Measurements from ENCODE around the gene EEF2.
"Not testable (repeated sequence)": the region's sequence is repeated elsewhere in the genome, so short reads cannot be mapped to it uniquely, and the experiment has no call there.

The EEF2 gene

DNA sequence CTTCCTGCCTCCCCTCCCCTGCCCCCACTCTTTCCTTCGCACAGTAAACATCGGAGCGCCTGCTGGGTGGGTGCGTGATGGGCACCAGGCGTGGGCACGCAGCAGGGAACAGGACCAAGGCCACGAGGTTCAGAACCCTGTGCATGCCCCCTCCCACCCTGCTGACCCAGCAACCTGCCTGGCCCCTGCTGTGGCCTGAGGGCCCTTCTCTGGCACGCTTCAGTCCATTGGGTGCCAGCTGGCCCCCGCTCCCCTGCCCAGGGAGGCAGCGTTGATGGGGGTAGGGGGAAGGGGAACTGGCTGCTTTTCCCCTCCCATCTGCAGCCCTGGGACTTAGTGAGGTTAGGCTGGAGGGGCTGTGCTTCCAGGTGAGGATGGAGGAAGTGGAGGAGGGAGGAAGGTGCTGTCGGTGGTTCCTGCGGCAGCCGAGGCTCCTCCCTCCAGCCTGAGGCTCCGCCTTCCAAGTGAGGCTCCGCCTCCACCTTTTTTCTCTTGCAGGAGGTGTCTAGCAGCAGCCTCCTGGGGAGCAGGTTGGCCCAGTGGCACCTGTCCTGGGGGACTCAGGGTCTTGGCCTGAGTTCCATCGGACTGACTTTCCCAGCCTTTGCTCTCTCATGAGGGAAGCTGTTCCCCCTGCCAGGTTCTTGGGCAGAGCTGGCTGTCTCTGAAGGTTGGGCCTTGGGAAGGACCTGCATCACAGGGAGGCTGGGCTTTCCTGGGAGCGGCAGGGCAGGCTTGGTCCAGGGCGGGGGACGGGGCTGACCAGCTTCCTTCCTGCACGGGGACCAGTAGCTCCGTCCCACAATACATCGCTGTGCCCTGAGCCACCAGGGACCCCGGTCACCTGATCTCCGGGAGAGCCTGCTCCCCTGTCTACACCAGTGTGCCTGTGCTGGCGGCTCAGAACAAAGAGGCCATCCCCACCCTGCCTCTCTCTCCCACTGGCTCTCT, 29.6 kb upstream of the EEF2 start:
- no peak for DNase-seq

GRCh38 chr19:4013886-4014540, 28.8 kb upstream of the EEF2 start:
- no peak for DNase-seq

DNA sequence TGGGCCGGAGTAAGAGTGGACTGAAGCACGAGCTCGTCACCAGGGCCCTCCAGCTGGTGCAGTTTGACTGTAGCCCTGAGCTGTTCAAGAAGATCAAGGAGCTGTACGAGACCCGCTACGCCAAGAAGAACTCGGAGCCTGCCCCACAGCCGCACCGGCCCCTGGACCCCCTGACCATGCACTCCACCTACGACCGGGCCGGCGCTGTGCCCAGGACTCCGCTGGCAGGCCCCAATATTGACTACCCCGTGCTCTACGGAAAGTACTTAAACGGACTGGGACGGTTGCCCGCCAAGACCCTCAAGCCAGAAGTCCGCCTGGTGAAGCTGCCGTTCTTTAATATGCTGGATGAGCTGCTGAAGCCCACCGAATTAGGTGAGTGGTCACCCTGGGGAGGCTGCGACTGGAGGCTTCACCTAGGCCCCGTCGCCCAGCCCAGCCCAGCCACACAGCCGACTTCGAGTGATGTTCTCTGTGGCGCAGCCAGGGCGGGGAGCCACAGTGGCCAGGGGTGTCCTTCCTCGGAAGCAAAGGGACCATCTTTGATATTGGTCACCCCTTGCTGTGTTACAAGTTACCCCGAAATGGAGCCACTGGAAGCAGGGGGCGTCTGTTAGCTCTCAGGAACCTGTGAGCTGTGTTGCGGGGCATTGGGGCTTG, 27.8 kb upstream of the EEF2 start:
- DNase-seq, result no peak

DNA sequence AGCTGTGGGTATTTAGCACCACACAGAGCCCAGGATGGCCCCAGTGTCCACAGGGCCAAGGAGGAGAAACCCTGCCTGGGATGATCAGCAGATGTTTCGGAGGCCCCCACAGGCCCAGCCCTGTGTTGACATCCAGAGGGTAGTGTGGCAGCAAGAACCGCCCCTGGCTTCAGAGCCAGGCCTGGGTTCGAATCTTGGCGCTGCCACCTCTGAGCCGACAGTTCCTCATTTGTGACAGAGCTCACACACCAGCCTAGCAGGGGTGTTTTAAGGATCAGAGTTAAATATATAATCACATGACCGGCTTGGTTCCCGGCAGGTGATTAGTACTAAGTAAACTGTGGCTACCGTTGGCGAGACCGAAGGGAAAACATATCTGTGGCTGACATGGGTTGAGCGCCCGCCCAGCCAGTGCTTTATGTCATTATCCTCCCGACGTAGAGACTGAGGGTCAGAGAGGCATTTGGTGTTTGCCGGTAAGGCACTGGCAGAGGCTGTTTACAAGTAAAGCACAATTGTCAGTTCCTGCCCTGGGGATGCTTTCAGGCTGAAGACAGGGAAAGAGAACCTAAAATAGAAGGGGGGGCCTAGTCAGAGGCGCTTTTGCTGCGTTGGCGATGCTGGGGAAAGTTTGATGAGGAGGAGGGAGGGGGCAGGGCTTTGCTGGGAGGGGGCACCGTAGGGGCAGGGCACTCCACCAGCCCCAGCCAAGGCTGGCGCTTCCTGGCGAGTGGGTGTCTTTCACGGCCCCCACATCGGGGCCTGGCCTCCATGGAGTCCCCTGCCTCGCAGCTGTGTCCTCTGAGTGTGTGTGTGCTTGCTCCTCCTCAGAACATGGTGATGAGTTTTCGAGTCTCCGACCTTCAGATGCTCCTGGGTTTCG, 27.1 kb upstream of the EEF2 start:
- DNase-seq, result no peak

GRCh38 chr19:4011430-4011829, 26.2 kb upstream of the EEF2 start:
- DNase-seq, result not testable (repeated sequence)

DNA sequence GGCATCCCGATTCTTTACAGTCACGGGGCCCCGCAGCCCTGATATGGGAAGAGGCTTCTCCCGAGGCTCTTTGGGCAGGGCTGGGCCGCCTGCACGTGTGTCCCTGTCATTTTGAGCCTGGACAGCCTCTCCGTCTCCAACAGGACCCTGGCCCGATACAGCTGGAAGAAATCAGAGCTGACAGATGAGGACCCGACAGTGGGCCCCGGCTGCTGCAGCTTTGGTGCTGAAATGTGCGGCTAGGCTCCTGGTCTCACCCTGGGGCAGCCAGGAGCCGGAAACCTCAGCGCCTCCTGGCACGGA, 25.5 kb upstream of the EEF2 start:
- DNase-seq, result no peak

DNA sequence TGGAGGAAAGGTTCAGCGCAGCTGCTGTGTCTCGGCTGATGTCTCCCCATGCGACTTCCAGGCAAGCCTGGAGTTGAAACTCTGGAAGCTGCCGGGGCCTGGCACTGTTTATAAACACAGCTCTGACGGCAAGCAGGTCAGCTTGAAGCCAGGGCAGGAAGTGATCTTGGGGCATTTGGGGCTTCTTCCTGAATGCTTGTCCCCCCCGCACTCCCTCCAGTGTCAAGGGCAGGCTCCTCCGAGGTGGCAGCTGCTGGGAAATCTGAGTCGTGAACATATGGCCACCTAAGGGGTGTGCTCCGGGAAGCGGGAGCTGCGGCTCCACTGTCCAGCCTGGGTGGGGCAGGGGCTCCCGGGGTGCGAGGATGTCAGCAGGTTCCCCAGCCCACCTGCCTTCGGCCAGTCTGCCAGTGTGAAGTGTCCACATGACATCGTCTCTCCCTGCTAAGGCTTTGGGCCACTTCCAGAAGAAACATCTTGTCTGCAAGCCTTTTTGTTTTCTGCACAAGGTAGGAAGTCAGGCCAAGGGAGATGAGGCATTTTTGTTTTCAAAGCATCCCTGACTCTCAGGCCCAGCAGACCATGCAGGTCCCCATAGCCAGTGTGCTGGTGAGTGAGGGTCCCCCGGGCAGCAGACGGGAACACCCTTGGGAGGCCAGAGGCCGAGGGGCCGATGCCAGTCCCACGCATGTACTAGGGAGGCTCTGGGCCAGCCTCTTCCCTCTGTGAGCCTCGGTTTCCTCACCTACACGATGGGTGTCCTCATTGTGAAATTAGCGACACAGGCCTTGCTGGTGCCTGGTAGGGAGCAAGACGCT, 24.9 kb upstream of the EEF2 start:
- no peak for DNase-seq

- DNase-seq, result no peak
Observed at GRCh38 chr19:4007836-4008539, 22.7 kb upstream of the EEF2 start.

DNA sequence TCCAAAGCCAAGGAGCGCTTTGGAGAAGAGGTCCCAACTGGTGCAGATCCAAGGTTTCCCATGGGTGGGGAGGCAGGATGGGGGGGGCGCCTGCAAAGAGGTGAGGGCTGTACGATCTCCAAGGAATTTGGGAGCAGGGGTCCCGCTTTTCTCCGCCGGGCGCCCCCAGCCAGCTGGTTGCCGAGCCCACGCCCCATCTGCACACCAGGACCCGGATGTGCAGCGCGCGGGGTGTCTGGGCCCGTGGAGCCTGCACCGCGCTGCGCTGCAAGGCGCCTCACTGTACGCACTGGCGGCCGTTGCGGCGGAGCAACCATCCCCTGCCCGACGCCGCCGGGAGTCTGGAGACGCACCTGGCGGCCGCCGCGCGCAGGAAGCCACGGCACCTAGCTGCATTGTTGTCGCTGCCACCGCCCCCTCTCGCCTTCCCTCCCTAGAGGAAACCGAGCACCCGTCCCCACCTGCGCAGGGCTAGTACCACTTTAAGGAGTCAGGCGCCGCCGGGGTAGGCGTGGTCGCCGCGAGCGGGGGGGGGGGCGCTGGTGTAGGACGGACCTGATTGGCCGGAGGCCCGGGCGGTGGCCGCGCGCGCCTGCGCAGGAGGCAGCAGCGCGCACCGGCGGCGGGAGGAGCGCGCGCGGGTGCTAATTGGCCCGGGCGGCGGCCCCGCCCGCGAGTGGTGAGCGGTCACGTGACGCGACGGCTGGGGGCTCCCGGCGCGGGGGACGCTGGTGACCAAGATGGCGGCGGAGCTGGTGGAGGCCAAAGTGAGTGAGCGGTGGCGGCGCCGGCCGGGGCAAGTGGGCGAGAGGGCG, 22.0 kb upstream of the EEF2 start, which contains the start of gene PIAS4:
Gene PIAS4 (plus strand): TSS at position 716 of the 815 bp plus-strand sequence. CDS start 25 bp downstream, at position 741.
- DNase-seq, result peak; percentile 90

DNA sequence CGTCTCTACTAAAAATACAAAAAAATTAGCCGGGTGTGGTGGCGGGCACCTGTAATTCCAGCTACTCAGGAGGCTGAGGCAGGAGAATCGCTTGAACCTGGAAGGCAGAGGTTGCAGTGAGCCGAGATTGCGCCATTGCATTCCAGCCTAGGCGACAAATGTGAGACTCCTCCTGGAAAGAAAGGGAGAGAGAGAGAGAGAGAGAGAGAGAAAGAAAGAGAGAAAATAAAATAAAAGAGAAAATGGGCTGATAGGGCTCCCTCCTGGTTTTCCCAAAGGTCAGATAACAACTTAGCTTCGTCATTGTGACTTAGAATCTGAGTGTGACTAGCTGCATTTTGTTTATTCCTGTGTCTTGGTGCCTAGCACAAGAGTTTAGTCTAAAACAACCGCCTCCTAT, 20.2 kb upstream of the EEF2 start:
- not testable (repeated sequence) for DNase-seq

- not testable (repeated sequence) for DNase-seq
Observed at GRCh38 chr19:4000798-4001197, 15.5 kb upstream of the EEF2 start.

DNA sequence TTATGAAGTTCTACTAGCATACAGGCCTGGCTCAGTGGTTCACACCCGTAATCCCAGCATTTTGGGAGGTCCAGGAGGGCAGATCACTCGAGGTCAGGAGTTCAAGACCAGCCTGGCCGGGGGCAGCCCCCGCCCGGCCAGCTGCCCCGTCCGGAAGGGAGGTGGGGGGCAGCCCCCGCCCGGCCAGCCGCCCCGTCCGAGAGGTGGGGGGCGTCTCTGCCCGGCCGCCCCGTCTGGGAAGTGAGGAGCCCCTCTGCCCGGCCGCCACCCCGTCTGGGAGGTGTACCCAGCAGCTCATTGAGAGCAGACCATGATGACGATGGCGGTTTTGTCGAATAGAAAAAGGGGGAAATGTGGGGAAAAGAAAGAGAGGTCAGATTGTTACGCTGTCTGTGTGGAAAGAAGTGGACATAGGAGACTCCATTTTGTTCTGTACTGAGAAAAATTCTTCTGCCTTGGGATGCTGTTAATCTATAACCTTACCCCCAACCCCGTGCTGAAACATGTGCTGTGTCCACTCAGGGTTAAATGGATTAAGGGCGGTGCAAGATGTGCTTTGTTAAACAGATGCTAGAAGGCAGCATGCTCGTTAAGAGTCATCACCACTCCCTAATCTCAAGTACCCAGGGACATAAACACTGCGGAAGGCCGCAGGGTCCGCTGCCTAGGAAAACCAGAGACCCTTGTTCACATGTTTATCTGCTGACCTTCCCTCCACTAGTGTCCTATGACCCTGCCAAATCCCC, 13.6 kb upstream of the EEF2 start:
- DNase-seq, result not testable (repeated sequence)

DNA sequence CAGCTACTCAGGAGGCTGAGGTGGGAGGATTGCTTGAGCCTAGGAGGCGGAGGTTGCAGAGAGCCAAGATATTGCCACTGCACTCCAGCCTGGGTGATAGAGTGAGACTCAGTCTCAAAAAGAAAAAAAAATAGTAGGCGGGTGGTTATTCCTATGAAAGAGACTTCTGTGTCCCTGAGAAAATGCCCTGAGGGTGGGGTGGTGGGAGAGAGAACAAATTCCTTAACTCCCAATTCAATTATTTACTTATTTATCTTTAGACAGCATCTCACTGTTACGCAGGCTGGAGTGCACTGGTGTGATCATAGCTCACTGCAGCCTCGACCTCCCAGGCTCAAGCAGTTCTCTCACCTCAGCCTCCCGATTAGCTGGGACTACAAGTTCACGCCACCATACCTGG, 10.3 kb upstream of the EEF2 start:
- DNase-seq, result no peak

DNA sequence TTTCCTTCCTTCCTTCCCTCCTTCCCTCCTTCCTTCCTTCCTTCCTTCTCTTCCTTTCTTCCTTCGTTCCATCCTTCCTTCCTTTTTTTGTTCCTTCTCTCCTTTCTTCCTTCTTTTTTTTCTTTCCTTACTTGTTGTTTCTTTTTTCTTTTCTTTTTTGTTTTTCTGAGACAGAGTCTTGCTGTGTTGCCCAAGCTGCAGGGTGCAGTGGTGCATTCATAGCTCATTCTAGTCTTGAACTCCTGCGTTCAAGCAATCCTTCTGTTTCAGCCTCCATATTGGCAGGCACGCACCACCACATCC, 5.5 kb upstream of the EEF2 start:
- no peak for DNase-seq

GRCh38 chr19:3987619-3988371, 2.5 kb upstream of the EEF2 start:
- peak; percentile 83 for DNase-seq

DNA sequence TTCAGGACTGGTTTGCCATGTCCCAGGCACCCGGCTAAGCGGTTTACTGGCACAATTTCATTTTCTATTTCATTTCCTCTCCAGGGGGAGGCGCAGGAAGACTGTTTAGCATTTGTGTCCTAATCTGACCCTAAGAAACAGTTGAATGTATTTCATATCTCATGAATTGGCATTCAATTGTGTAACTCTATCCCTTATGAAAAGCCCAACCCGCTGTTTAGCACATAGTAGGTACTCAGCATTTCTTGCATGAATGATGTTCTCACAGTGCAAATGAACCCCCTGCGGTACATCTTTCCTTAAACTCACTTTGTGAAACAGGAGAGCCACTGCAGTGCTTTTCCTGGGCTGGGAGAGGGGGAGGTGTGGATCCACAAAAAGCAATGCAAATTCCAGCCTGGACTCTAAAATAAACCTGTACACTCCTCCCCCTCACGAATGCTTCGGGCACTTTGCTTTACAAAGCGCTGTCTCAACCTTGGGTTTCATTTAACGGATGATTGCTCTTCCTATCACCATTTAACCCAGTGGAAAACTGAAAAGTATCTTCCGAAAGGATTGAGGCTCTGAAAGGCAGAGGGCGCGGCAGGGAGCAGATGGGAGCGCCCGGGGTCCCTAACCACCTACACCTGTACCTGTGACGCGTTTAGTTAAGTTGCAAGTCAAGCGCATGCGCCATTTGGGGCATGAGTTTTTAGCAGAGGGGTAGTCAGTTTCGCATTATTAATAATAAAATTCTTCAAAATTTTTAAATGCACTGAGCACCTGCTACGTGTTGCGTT, 1.2 kb upstream of the EEF2 start:
- peak; percentile 56 for DNase-seq

DNA sequence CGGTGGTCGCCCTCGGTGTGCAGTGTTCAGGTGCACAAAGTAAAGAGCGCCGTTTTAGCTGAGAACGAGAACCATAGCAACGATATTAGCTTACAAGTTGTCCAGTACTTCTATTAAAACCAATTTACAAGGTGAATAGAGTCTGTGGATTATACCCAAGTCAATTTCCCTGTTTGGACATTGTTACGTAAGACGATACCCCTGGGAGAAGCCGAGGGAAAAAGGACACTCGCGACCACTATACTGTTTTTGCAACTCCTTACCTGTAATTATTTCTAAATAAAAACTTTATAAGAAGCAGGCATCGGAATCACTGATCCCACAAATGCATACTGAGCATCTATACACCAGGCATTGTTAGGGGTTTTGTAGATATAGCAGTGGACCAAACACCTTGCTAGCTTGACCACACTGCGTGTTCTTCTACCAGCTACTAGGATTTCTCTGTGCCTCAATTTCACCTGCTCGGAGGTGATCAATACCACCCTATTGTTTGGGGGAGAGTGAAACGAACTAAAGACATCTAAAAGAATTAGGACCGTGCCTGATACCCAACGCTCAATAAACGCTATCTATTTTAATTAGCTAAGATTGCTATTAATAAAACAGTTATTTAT, 488 bp upstream of the EEF2 start:
- no peak for DNase-seq

- DNase-seq, result no peak
Observed at GRCh38 chr19:3984584-3984907, 717 bp downstream of the EEF2 start.

All from NCI-H1092 (cell line).